T-helper 9 cell (primary cell): ENCODE results near the gene PTGER4.

Experiments used
- DNase-seq: peaks from one replicate; pipeline ENCODE4 v3.0.0-alpha.2; 2020

The PTGER4 gene

DNA sequence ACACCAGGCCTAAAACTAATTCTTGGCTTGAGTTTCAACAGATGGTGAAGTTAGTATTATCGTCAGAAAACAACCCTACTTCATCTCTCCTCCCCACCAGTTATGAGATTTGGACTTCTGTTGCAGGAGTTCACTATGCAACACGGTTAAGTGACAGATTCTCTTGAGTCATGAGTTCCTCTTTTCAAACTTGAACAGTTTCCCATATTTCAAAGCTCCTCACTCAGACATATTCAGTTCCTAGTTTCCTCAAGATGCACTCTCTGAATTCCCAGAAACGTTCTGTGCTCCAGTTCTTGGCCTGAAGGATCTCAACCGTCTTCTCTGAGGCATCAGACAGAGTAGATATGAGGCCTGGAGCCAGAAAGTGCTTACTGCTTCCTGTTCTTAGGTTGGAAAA, 7.3 kb upstream of the PTGER4 start:
- DNase-seq: no peak

GRCh38 chr5:40674661-40675235, 5.0 kb upstream of the PTGER4 start:
- DNase-seq: no peak

DNA sequence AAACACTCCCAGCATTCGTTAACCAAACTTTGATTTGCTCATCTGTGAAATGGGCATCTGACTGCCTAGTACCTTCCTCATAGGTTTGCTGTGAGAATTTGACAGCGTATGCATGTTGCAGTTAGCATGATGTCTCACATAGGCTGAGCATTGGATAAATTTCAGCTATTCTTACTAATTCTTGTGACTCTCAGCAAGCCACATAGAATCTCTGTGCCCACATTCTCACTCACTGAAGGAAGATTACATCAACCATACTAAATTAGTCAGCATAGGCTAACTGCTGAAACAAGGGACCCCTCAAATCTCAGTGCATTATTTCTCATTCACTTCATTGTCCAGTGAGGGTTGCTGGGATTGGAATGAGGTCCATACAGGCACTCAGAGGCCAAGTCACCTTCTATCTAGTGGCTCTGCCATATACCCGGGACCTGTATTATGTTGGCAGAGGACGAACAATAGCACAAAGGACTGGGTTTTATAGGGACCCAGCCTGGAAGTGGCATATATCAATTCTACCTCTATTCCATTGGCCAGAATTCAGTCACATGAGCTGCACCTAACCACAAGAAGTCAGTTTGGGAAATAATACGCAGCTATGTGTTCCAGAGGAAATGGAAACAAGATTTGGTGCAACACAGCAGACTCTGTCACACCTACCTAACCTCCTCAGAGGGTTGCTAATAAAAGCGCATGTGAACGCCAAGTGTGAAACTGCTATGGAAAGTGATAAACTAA, 4.2 kb upstream of the PTGER4 start:
- DNase-seq: no peak

DNA sequence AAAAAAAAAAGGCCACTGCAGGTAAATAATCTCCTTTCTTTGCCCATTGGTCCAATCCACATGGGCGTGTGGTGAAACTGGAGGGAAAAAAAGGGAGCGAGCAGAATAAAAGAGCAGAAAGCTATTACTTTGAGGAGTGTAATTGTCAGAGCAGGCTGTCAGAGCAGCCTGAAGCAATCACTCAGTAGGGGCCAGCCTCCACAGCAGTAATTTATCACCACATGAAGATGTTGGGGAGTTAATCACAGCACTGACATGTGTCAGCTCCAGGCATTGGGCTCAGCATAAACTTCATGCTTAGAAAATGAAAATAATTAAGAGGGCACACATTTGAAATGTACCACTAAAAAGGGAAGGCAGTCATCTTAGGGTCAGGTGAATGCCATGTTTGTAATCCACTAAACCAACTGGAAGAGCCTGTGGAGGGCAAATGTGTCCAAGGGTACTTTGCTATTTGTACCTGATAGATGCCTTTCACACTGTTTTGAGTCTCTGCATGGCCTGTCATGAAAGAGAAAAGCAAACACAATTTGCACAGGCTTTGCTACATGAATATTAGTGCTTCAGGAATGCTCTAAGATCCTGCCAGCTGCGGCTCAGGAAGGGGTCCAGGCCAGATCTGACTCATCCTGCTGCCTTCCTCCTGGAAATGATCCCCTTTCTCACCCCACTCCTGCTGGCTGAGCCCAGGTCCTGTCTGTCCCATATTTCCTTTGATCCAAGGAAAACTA, 2.9 kb upstream of the PTGER4 start:
- no peak for DNase-seq

- no peak for DNase-seq
Measured at GRCh38 chr5:40677456-40677855, 2.3 kb upstream of the PTGER4 start.

- no peak for DNase-seq
Measured at GRCh38 chr5:40678026-40678425, 1.7 kb upstream of the PTGER4 start.

GRCh38 chr5:40678460-40679147, 1.1 kb upstream of the PTGER4 start:
- no peak for DNase-seq

DNA sequence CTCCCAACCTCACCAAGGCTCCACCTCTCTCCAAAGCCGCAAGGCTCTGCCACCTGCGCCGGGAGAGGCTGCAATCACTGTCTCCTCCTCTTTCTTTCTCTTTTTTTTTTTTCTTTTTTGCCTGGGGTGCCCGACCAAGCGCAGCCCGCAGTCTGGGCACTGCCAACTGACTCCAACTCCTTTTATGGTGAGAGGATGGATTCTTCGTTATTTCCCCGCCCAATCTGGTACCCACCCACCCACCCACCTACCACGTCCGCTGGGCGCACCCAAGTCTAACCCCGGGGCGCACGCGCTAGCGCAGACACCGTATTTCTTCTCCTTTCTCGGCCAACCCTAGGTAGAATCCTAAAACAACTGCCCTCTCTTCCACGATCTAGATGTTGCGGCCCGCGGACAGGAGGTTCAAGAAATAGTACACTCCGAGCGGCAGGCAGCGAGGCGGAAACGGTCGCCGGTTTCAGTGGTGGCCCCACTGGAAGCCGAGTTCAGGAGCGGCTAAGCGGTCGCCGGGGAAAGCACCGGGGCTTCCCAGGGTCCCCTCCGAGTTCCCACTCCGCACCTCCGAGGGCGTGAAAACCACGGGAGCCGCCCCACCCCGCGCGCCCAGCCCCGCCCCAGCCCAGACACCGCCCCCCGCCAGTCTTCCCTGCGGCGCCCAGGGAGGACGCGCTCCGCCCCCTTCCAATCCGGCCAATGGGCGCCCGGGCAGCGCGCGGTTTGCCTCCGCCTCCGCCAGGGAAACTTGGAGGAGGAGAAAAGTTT, 385 bp upstream of the PTGER4 start:
- DNase-seq: peak; percentile 93

DNA sequence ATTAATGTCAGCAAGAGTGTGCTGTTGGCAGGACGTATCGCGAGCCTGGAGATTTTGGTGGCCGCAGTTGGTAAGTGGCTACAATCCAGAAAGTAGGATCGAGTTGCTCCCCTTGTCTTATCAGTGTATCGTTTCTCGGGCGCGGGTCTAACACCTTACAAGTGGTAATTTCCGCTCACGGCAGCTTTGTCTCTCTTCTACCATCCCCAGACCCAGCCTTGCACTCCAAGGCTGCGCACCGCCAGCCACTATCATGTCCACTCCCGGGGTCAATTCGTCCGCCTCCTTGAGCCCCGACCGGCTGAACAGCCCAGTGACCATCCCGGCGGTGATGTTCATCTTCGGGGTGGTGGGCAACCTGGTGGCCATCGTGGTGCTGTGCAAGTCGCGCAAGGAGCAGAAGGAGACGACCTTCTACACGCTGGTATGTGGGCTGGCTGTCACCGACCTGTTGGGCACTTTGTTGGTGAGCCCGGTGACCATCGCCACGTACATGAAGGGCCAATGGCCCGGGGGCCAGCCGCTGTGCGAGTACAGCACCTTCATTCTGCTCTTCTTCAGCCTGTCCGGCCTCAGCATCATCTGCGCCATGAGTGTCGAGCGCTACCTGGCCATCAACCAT, 1.1 kb downstream of the PTGER4 start:
- DNase-seq: peak; percentile 29

- DNase-seq: no peak
Measured at GRCh38 chr5:40681363-40682153, 1.8 kb downstream of the PTGER4 start.

DNA sequence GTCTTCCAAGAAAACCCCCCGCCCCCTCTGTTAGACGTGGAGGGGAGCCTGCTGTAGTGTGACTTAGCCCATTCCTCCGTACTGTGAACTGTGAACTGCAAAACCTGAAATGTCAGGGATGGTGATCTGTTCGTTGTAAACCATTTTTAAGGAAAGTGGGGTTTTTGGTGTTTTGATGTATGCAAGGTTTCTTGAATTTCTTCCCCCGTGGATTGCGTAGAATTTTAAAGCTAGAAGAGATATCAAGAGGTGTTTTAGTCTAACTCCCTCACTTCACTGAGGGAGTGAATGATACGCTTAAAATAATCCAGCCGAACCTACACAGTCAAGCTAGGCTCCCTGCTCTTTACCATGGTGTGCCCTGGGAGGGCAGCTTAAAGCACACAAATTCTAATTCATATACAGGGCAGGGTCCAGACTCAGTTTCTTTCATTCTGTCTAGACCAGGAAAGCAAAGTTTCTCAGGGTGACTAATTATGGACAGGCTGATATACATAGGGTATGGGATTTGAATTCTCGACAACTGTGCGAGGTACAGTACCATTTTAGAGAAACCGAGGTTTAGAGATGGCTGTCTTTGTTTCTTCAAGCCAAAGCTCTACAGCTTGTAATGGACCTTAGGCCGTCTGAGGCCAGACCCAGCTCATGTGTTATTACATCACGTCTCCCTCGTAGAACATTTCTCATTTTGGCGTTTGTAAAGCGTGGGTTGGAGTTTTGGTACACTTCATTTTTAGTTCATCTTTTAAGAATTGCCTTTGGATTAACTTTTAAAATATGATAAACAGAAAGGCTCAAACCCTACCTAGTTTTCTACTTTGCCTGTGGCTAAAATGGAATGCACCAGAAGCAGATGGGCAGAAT, 2.7 kb downstream of the PTGER4 start:
- no peak for DNase-seq

DNA sequence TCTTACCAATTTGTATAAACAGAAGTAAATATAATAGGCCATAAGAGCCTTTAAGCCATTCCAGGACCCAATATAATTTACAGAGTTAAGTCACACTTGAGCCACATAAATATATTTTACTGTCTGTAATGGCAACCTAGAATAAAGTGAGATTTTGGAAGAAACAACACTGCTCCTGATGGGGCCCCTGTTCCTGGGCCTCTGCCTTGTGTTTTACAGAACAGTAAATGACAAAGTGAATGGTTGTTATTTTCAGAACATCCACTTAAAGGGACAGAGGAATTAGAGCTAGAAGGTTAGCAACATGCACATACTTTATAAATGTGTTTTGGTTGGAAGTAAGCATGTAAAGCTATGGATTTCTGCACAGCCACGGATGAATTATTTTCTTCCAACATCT, 3.6 kb downstream of the PTGER4 start:
- DNase-seq: no peak

DNA sequence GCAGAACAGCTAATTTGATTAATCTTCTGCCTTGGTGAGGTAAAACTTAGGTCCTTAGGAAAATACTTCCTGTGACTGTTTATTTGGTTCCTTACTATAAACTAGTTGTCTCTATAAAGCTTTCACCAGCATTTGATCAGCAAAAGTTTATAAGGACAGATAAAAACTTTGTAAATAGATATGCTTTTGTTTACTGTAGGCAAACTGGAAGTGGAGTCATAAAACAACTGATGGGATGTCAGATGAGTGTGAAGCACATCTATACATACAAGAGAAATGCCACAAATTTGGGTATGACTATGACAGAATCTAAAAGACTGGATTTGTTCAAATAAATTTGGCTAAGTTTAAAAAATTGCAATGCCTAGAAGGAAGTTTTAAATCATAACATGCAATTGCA, 5.5 kb downstream of the PTGER4 start:
- DNase-seq: no peak

GRCh38 chr5:40685976-40686486, 6.3 kb downstream of the PTGER4 start:
- no peak for DNase-seq

DNA sequence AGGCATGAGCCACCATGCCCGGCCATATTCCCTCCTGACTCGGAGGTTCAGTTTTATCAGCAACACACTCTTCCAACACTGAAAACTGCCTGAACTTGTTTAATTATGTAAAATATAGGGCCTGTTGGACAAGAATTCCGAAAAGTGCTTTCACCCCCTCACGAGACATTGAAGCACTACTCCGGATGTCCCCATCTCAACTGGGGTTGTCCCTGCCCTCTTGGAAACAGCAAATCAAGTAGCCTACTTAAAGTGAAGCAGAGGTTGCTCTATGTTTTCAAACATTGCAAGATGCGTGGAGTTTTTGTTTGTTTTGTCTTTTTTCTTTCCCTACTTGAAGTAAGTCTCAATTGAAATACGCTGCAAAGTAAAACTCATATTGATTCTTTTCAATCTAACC, 7.6 kb downstream of the PTGER4 start:
- no peak for DNase-seq

DNA sequence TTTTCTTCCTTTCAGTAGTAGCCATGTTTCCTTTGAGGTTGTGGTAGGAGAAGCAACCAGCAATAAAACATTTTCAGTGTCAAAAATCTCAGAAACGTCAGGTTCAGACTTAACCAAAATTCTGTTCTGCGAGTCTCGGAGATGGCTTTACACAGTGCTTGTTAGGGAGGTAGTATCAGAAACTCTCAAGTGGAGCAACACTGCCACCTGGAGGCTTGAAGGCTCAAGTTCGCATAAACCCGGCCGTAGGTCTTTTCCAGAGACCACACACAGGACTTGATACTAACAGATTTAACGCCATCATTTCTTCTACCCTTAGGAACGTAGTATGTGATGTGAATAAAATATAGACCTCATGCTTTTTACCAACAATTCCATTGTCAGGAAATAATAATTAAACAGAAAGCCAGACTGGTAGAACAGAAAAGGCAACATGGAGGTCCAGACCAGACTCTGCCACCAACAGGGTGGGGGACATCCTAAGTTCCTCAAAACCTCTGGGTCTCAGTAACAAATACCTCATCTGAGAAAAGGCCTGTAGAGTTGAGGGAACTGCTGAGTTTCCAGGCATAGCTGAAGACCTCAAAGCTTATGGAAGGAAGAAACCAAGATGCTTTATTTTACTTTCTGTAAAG, 8.5 kb downstream of the PTGER4 start:
- peak; percentile 78 for DNase-seq

DNA sequence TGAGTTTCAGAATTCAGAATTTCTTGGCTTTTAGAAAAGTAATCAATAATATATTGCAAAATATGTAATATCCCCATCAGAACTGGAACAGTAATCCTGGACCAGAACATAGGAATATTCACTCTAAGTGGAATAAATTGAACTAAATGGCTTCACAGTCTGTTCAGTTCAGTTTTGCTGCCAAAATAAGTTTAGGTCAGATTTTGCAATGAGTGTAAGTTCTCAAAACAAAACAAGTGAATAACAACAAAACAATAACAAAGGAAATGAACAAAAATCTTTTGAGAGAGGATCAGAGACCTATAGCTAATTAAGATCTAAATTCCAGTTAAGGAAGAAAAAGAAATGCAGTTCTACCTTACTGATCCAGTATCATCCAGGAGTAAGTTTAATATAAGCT, 9.3 kb downstream of the PTGER4 start:
- DNase-seq: no peak

- no peak for DNase-seq
Measured at GRCh38 chr5:40689438-40689837, 9.7 kb downstream of the PTGER4 start.

- no peak for DNase-seq
Measured at GRCh38 chr5:40690267-40690666, 10.6 kb downstream of the PTGER4 start.

DNA sequence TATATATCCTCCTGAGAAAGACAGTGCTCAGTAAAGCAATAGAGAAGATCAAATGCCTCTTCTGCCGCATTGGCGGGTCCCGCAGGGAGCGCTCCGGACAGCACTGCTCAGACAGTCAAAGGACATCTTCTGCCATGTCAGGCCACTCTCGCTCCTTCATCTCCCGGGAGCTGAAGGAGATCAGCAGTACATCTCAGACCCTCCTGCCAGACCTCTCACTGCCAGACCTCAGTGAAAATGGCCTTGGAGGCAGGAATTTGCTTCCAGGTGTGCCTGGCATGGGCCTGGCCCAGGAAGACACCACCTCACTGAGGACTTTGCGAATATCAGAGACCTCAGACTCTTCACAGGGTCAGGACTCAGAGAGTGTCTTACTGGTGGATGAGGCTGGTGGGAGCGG, 12.2 kb downstream of the PTGER4 start:
- DNase-seq: no peak
